Fibroblast of mammary gland (primary cell): ENCODE measurements around the gene ZNF346.

Experiments
- DNase-seq: peaks from one replicate; pipeline ENCODE4 v3.0.0-alpha.2; 2010; ENCODE audit warnings: low read depth
- H3K4me3 ChIP-seq: 2 replicates; pipeline ENCODE4 v1.5.1; 2011; ENCODE audit warnings: low read depth, mild to moderate bottlenecking, low read length, moderate library complexity; ENCODE audit not compliant: control insufficient read depth
- CTCF ChIP-seq: conservative IDR thresholded peaks from 2 replicates; pipeline ENCODE4 v1.5.1; 2011; ENCODE audit warnings: low read depth, low read length, inconsistent platforms; ENCODE audit not compliant: control insufficient read depth, insufficient read depth

ZNF346 gene

GRCh38 chr5:177093082-177093712 lies 70.7 kb downstream of the ZNF346 start:
- TF ChIP-seq CTCF: no peak
- no peak overlapping the region for H3K4me3 ChIP-seq
- DNase-seq: no peak

- DNase-seq: no peak
- no peak for TF ChIP-seq CTCF
- H3K4me3 ChIP-seq: no peak overlapping the region
Measured at GRCh38 chr5:177093803-177094202, 71.3 kb downstream of the ZNF346 start.

GRCh38 chr5:177094224-177095087 lies 72.0 kb downstream of the ZNF346 start:
- no peak overlapping the region for H3K4me3 ChIP-seq
- no peak for TF ChIP-seq CTCF
- peak; percentile 80 for DNase-seq

GRCh38 chr5:177095088-177095669 lies 72.7 kb downstream of the ZNF346 start:
- no peak for TF ChIP-seq CTCF
- no peak for DNase-seq
- H3K4me3 ChIP-seq: no peak overlapping the region

- no peak overlapping the region for H3K4me3 ChIP-seq
- DNase-seq: no peak
- no peak for TF ChIP-seq CTCF
Measured at GRCh38 chr5:177096162-177097015, 73.9 kb downstream of the ZNF346 start.
